Osteoblast (primary cell): ENCODE data around the gene VSIR. TPM values are rescaled to one million over a fixed set of nuclear protein-coding genes. Genes with fewer than 3 reads are reported as not detected.

Experiments
- DNase-seq: peaks from one replicate; pipeline ENCODE4 v3.0.0; 2011; ENCODE audit warnings: low spot score, mixed read lengths; ENCODE audit not compliant: insufficient read length; ENCODE audit errors: missing footprints
- H2AFZ ChIP-seq: 2 replicates; pipeline ENCODE4 v1.6.0; 2011; ENCODE audit warnings: mild to moderate bottlenecking, low read length
- H3K27ac ChIP-seq: 2 replicates; pipeline ENCODE4 v1.5.1; 2011; ENCODE audit warnings: mild to moderate bottlenecking, low read depth, low read length, moderate library complexity
- H3K27me3 ChIP-seq: 2 replicates; pipeline ENCODE4 v1.6.0; 2012; ENCODE audit warnings: mild to moderate bottlenecking, control low read depth, inconsistent platforms, low read length, moderate library complexity; ENCODE audit not compliant: insufficient read depth
- H3K36me3 ChIP-seq: 2 replicates; pipeline ENCODE4 v1.5.1; 2011; ENCODE audit warnings: mild to moderate bottlenecking, low read length, control low read depth, moderate library complexity; ENCODE audit not compliant: insufficient read depth
- H3K4me1 ChIP-seq: 2 replicates; pipeline ENCODE4 v1.5.1; 2011; ENCODE audit warnings: mild to moderate bottlenecking, low read length, control low read depth, moderate library complexity; ENCODE audit not compliant: insufficient read depth
- H3K4me2 ChIP-seq: 2 replicates; pipeline ENCODE4 v1.6.0; 2011; ENCODE audit warnings: mild to moderate bottlenecking, low read length; ENCODE audit not compliant: insufficient read depth
- H3K4me3 ChIP-seq: fragments of 200-600 bp; sonication (generic); 3 replicates; pipeline ENCODE4 v1.5.1; 2012; ENCODE audit warnings: mild to moderate bottlenecking, low read length, inconsistent platforms; ENCODE audit not compliant: insufficient read depth
- H3K79me2 ChIP-seq: 2 replicates; pipeline ENCODE4 v1.6.0; 2012; ENCODE audit warnings: mild to moderate bottlenecking, low read length, control low read depth, inconsistent platforms; ENCODE audit not compliant: insufficient read depth
- H3K9me3 ChIP-seq: 2 replicates; pipeline ENCODE4 v1.5.1; 2011; ENCODE audit warnings: low read depth, low read length, control low read depth
- H4K20me1 ChIP-seq: 2 replicates; pipeline ENCODE4 v1.6.0; 2012; ENCODE audit warnings: mild to moderate bottlenecking, low read length, control low read depth; ENCODE audit not compliant: insufficient read depth
- total RNA-seq: library from RNA; depleted of rRNA; stranded (reverse); fragments of >200 nt; gene quantifications from 2 replicates; pipeline ENCODE4 v1.2.3, GENCODE V29; 2012
- TF ChIP-seq, protein P1 (sequence below): IDR thresholded peaks from 2 replicates; pipeline ENCODE4 v1.5.1; 2011; ENCODE audit warnings: mild to moderate bottlenecking, low read depth, low read length, moderate library complexity; ENCODE audit errors: extremely low read depth

The VSIR gene
- total RNA-seq, 1 donor = 75.3 TPM

GRCh38 chr10:71746344-71747037 lies 26.8 kb downstream of the VSIR start:
- no peaks in the 10 kb centered on the region for H4K20me1 ChIP-seq
- no peaks in the 10 kb centered on the region for H3K79me2 ChIP-seq
- no peaks in the 10 kb centered on the region for H3K36me3 ChIP-seq
- TF ChIP-seq, protein P1, sequence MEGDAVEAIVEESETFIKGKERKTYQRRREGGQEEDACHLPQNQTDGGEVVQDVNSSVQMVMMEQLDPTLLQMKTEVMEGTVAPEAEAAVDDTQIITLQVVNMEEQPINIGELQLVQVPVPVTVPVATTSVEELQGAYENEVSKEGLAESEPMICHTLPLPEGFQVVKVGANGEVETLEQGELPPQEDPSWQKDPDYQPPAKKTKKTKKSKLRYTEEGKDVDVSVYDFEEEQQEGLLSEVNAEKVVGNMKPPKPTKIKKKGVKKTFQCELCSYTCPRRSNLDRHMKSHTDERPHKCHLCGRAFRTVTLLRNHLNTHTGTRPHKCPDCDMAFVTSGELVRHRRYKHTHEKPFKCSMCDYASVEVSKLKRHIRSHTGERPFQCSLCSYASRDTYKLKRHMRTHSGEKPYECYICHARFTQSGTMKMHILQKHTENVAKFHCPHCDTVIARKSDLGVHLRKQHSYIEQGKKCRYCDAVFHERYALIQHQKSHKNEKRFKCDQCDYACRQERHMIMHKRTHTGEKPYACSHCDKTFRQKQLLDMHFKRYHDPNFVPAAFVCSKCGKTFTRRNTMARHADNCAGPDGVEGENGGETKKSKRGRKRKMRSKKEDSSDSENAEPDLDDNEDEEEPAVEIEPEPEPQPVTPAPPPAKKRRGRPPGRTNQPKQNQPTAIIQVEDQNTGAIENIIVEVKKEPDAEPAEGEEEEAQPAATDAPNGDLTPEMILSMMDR = no peak
- H3K4me1 ChIP-seq = no peaks in the 10 kb centered on the region
- no peak overlapping the region for H3K27ac ChIP-seq
- H3K4me3 ChIP-seq = no peak overlapping the region
- no peak overlapping the region for H3K4me2 ChIP-seq
- peaks cover 6% of the 10 kb centered on the region for H3K9me3 ChIP-seq
- H3K27me3 ChIP-seq = no peaks in the 10 kb centered on the region
- H2AFZ ChIP-seq = no peak overlapping the region
- DNase-seq = no peak

GRCh38 chr10:71745664-71746250 lies 27.6 kb downstream of the VSIR start:
- no peak overlapping the region for H3K4me2 ChIP-seq
- H2AFZ ChIP-seq = no peak overlapping the region
- no peaks in the 10 kb centered on the region for H3K27me3 ChIP-seq
- no peaks in the 10 kb centered on the region for H3K79me2 ChIP-seq
- H3K36me3 ChIP-seq = no peaks in the 10 kb centered on the region
- DNase-seq = no peak
- no peak overlapping the region for H3K27ac ChIP-seq
- no peaks in the 10 kb centered on the region for H4K20me1 ChIP-seq
- H3K4me1 ChIP-seq = no peaks in the 10 kb centered on the region
- H3K4me3 ChIP-seq = no peak overlapping the region
- TF ChIP-seq, protein P1 = no peak
- peaks cover 6% of the 10 kb centered on the region for H3K9me3 ChIP-seq

GRCh38 chr10:71744897-71745663 lies 28.2 kb downstream of the VSIR start:
- no peak overlapping the region for H3K4me2 ChIP-seq
- H3K27ac ChIP-seq = no peak overlapping the region
- no peaks in the 10 kb centered on the region for H3K27me3 ChIP-seq
- no peaks in the 10 kb centered on the region for H3K4me1 ChIP-seq
- H3K4me3 ChIP-seq = no peak overlapping the region
- no peak for DNase-seq
- no peaks in the 10 kb centered on the region for H3K36me3 ChIP-seq
- H3K9me3 ChIP-seq = peaks cover 6% of the 10 kb centered on the region
- H4K20me1 ChIP-seq = no peaks in the 10 kb centered on the region
- H2AFZ ChIP-seq = no peak overlapping the region
- H3K79me2 ChIP-seq = no peaks in the 10 kb centered on the region
- TF ChIP-seq, protein P1 = no peak

- TF ChIP-seq, protein P1 = no peak
- no peak for DNase-seq
- Histone ChIP-seq H3K27me3 (no peaks in the 10 kb centered on the region), H3K79me2 (no peaks in the 10 kb centered on the region), H3K9me3 (peaks cover 6% of the 10 kb centered on the region), H3K4me3 (no peak overlapping the region), H3K36me3 (no peaks in the 10 kb centered on the region), H3K4me2 (no peak overlapping the region), H3K27ac (no peak overlapping the region), H4K20me1 (no peaks in the 10 kb centered on the region), H2AFZ (no peak overlapping the region), H3K4me1 (no peaks in the 10 kb centered on the region)
Observed at GRCh38 chr10:71743866-71744265, 29.5 kb downstream of the VSIR start.
